LNCAP (cell line): ENCODE measurements around the gene CBLB.

Experiments
- TF ChIP-seq, protein P1 (sequence below): fragments of 450-650 bp; IDR thresholded peaks from 2 replicates; pipeline ENCODE4 v1.5.1; 2017; ENCODE audit warnings: mild to moderate bottlenecking

Gene CBLB

DNA sequence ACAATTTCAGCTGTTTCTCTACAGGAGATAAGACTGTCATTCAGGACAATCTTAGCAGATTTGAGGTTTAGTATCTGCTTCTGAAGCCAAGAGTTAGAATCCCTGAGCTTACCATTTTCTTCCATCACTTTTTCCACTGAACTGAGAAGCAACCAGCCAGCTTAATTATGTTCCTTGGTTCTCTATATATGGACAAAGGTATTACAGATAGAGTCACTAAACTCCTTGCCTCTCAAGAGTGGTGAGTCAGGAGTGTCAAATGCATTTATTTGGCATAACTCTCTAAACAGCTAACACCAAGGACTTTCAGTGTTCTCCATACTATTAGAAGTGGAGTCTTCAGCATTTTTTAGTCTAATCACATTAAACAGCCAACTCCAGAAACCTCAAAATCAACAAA, 262.8 kb downstream of the CBLB start:
- TF ChIP-seq, protein P1, sequence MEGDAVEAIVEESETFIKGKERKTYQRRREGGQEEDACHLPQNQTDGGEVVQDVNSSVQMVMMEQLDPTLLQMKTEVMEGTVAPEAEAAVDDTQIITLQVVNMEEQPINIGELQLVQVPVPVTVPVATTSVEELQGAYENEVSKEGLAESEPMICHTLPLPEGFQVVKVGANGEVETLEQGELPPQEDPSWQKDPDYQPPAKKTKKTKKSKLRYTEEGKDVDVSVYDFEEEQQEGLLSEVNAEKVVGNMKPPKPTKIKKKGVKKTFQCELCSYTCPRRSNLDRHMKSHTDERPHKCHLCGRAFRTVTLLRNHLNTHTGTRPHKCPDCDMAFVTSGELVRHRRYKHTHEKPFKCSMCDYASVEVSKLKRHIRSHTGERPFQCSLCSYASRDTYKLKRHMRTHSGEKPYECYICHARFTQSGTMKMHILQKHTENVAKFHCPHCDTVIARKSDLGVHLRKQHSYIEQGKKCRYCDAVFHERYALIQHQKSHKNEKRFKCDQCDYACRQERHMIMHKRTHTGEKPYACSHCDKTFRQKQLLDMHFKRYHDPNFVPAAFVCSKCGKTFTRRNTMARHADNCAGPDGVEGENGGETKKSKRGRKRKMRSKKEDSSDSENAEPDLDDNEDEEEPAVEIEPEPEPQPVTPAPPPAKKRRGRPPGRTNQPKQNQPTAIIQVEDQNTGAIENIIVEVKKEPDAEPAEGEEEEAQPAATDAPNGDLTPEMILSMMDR = no peak
